HCT116 (cell line): ENCODE measurements around the gene CBY1. TPM values are rescaled to one million over a fixed set of nuclear protein-coding genes. Genes with fewer than 3 reads are reported as not detected.

ENCODE experiments used
- ATAC-seq: fragments of 200-7000 bp; cut with Tn5 transposase; 2 replicates; pipeline ENCODE4 v1.9.1; 2020; ENCODE audit warnings: mild to moderate bottlenecking, moderate library complexity
- BruUV-seq: library from RNA; stranded (reverse); fragments of 400-500 nt; replicated peaks from 2 replicates; lab custom pipeline; 2021; lab: Mats Ljungman, UMichigan
- CTCF ChIA-PET: fragments of 300-600 bp; sonication (Branson Sonifier 250); formaldehyde crosslinking; loops from one replicate; lab custom pipeline; 2021; ENCODE audit warnings: antibody characterized with exemption; lab: Charles Lee
- POLR2A ChIA-PET: fragments of 300-600, 350-600 bp; sonication (Branson Sonifier 250); formaldehyde crosslinking; loops from one replicate; lab custom pipeline; 2021; ENCODE audit warnings: antibody characterized with exemption; lab: Charles Lee
- RAD21 ChIA-PET, 2 experiments: fragments of 300-600 bp; sonication (Branson Sonifier 250); formaldehyde crosslinking; loops; one replicate each; lab custom pipeline; 2023; ENCODE audit warnings: low total read pairs in 2 of 2; ENCODE audit not compliant: uncharacterized antibody in 2 of 2, unreplicated experiment in 2 of 2, low non-redundant PET in 1 of 2; lab: Charles Lee
- DNase-seq: peaks from one replicate; pipeline ENCODE4 v3.0.0-alpha.2; 2010; ENCODE audit warnings: low read depth, low spot score
- H2AFZ ChIP-seq: fragments of 200-600 bp; shearing (Covaris generic), sonication (generic); 2 replicates; pipeline ENCODE4 v1.6.1; 2017; ENCODE audit warnings: low read depth, mixed run types, mixed read lengths, antibody characterized with exemption, low read length; ENCODE audit not compliant: poor library complexity, severe bottlenecking
- H3K27ac ChIP-seq: 2 replicates; pipeline ENCODE4 v1.5.1; 2012; ENCODE audit warnings: low read depth, low read length
- H3K27me3 ChIP-seq: fragments of 200-600 bp; sonication (generic); 2 replicates; pipeline ENCODE4 v1.6.1; 2016; ENCODE audit warnings: mixed run types, low read length, mixed read lengths; ENCODE audit not compliant: insufficient read depth
- H3K36me3 ChIP-seq, 2 experiments: fragments of 200-500 bp in 1 of 2; fragments of 200-600 bp in 1 of 2; sonication (Bioruptor generic) in 1 of 2; sonication (generic) in 1 of 2; 2 replicates each; pipeline versions ENCODE4 v1.5.1 to v1.6.1; 2014 to 2016; ENCODE audit warnings: low read length in 2 of 2, inconsistent platforms in 1 of 2, mixed read lengths in 1 of 2, mixed run types in 1 of 2; ENCODE audit not compliant: insufficient read depth in 2 of 2, control insufficient read depth in 1 of 2
- H3K4me1 ChIP-seq, 2 experiments: fragments of 200-600 bp in 1 of 2; sonication (generic) in 1 of 2; 2 replicates each; pipeline versions ENCODE4 v1.5.1 to v1.6.1; 2012 to 2017; ENCODE audit warnings: low read length in 2 of 2, inconsistent platforms in 1 of 2, mild to moderate bottlenecking in 1 of 2, mixed read lengths in 1 of 2, mixed run types in 1 of 2, moderate library complexity in 1 of 2; ENCODE audit not compliant: insufficient read depth in 2 of 2, control insufficient read depth in 1 of 2
- H3K4me2 ChIP-seq: fragments of 200-600 bp; sonication (generic); 2 replicates; pipeline ENCODE4 v1.6.1; 2017; ENCODE audit warnings: mixed run types, low read length, mixed read lengths
- H3K4me3 ChIP-seq, 2 experiments: fragments of 200-600 bp in 1 of 2; sonication (generic) in 1 of 2; replicated peaks in 1 of 2; 2 replicates each; pipeline ENCODE4 v1.5.1; 2011 to 2016; ENCODE audit warnings: low read length in 2 of 2, control low read depth in 1 of 2, low read depth in 1 of 2, mild to moderate bottlenecking in 1 of 2, mixed read lengths in 1 of 2, mixed run types in 1 of 2
- H3K79me2 ChIP-seq: fragments of 200-600 bp; sonication (generic); 2 replicates; pipeline ENCODE4 v1.6.1; 2017; ENCODE audit warnings: mild to moderate bottlenecking, mixed run types, low read length, moderate library complexity, mixed read lengths; ENCODE audit not compliant: insufficient read depth
- H3K9ac ChIP-seq: fragments of 200-600 bp; sonication (generic); 2 replicates; pipeline ENCODE4 v1.6.1; 2016; ENCODE audit warnings: low read length, mixed read lengths
- H3K9me2 ChIP-seq: fragments of 200-600 bp; sonication (generic), shearing (Covaris generic); 2 replicates; pipeline ENCODE4 v1.6.1; 2017; ENCODE audit warnings: mixed run types, mild to moderate bottlenecking, moderate library complexity; ENCODE audit not compliant: insufficient read depth
- H3K9me3 ChIP-seq, 2 experiments: fragments of 200-500 bp in 1 of 2; fragments of 200-600 bp in 1 of 2; sonication (Bioruptor generic) in 1 of 2; sonication (generic) in 1 of 2; 2 replicates each; pipeline ENCODE4 v1.6.1; 2014 to 2017; ENCODE audit warnings: low read length in 2 of 2, mixed read lengths in 2 of 2, inconsistent platforms in 1 of 2, low read depth in 1 of 2, mild to moderate bottlenecking in 1 of 2, mixed run types in 1 of 2, moderate library complexity in 1 of 2; ENCODE audit not compliant: control insufficient read depth in 1 of 2, insufficient read depth in 1 of 2
- H4K20me1 ChIP-seq: fragments of 200-600 bp; sonication (generic), shearing (Covaris generic); 2 replicates; pipeline ENCODE4 v1.6.1; 2017; ENCODE audit warnings: mixed run types, mild to moderate bottlenecking, moderate library complexity; ENCODE audit not compliant: insufficient read depth
- ATF3 ChIP-seq: IDR thresholded peaks from 2 replicates; pipeline ENCODE4 v1.6.1; 2012
- CBX3 ChIP-seq: IDR thresholded peaks from 2 replicates; pipeline ENCODE4 v1.6.1; 2012; ENCODE audit warnings: low read depth
- CEBPB ChIP-seq: IDR thresholded peaks from 2 replicates; pipeline ENCODE4 v1.6.1; 2012; ENCODE audit warnings: low read depth
- CTCF ChIP-seq, 3 experiments: fragments of 200-600 bp in 1 of 3; sonication (generic) in 1 of 3; IDR thresholded peaks in 2 of 3; conservative IDR thresholded peaks in 1 of 3; 2 replicates each; pipeline ENCODE4 v1.5.1; 2012 to 2017; ENCODE audit warnings: low read depth in 2 of 3, low read length in 2 of 3, antibody characterized with exemption in 1 of 3, borderline replicate concordance in 1 of 3, control low read depth in 1 of 3, mild to moderate bottlenecking in 1 of 3, mixed read lengths in 1 of 3, mixed run types in 1 of 3, moderate library complexity in 1 of 3; ENCODE audit not compliant: insufficient read depth in 1 of 3
- EGR1 ChIP-seq: IDR thresholded peaks from 2 replicates; pipeline ENCODE4 v1.6.1; 2012; ENCODE audit warnings: low read depth
- EZH2 ChIP-seq: fragments of 200-600 bp; sonication (generic); IDR thresholded peaks from 2 replicates; pipeline ENCODE4 v1.6.1; 2017; ENCODE audit warnings: antibody characterized with exemption, mixed run types
- FOSL1 ChIP-seq: IDR thresholded peaks from 2 replicates; pipeline ENCODE4 v1.6.1; 2012; ENCODE audit warnings: low read depth
- JUND ChIP-seq: IDR thresholded peaks from 2 replicates; pipeline ENCODE4 v1.6.1; 2012
- MAX ChIP-seq: IDR thresholded peaks from 2 replicates; pipeline ENCODE4 v1.6.1; 2012
- POLR2AphosphoS5 ChIP-seq: IDR thresholded peaks from 2 replicates; pipeline ENCODE4 v1.6.1; 2011; ENCODE audit warnings: mild to moderate bottlenecking, low read depth, low read length, moderate library complexity
- RAD21 ChIP-seq: IDR thresholded peaks from 2 replicates; pipeline ENCODE4 v1.6.1; 2012; ENCODE audit warnings: low read depth, mild to moderate bottlenecking
- SIN3A ChIP-seq: IDR thresholded peaks from 2 replicates; pipeline ENCODE4 v1.6.1; 2012; ENCODE audit warnings: low read depth
- SP1 ChIP-seq: IDR thresholded peaks from 2 replicates; pipeline ENCODE4 v1.6.1; 2012; ENCODE audit warnings: low read depth
- SRF ChIP-seq: IDR thresholded peaks from 2 replicates; pipeline ENCODE4 v1.6.1; 2012; ENCODE audit warnings: low read depth
- TCF7L2 ChIP-seq: IDR thresholded peaks from 2 replicates; pipeline ENCODE4 v1.7.0; 2011; ENCODE audit warnings: borderline replicate concordance, inconsistent platforms; ENCODE audit not compliant: insufficient read depth, insufficient read length; ENCODE audit errors: extremely low read depth
- YY1 ChIP-seq: IDR thresholded peaks from 2 replicates; pipeline ENCODE4 v1.6.1; 2011; ENCODE audit warnings: low read length, low read depth, moderate library complexity, mild to moderate bottlenecking; ENCODE audit not compliant: insufficient replicate concordance; ENCODE audit errors: extremely low read depth
- ZBTB33 ChIP-seq: IDR thresholded peaks from 2 replicates; pipeline ENCODE4 v1.6.1; 2011; ENCODE audit warnings: mild to moderate bottlenecking, low read length, moderate library complexity; ENCODE audit not compliant: insufficient replicate concordance; ENCODE audit errors: extremely low read depth
- ZFX ChIP-seq: fragments of 450-650 bp; IDR thresholded peaks from 2 replicates; pipeline ENCODE4 v1.6.1; 2017
- ZNF274 ChIP-seq: fragments of 200-500 bp; sonication (Bioruptor generic); IDR thresholded peaks from 2 replicates; pipeline ENCODE4 v1.6.1; 2014; ENCODE audit warnings: mild to moderate bottlenecking, low read depth, low read length, inconsistent platforms
- intact Hi-C: fragments of 100-400 bp; cut with micrococcal nuclease; formaldehyde crosslinking; loops from 2 replicates; pipeline ENCODE4 v1.10.0; 2022
- total RNA-seq: library from RNA; stranded (reverse); gene quantifications from one replicate; pipeline ENCODE4 v1.2.1, GENCODE V29; 2021; ENCODE audit not compliant: unreplicated experiment
- TF ChIP-seq, protein P1 (sequence below): IDR thresholded peaks from 2 replicates; pipeline ENCODE4 v1.6.1; 2012; ENCODE audit warnings: low read depth

The CBY1 gene
- total RNA-seq, 1 experiment from 2014 or later, result 27.6 TPM

GRCh38 chr22:38715852-38716251 lies 59.4 kb downstream of the CBY1 start:
- Histone ChIP-seq H3K27me3 (no peaks in the 10 kb centered on the region), H3K27ac (no peak overlapping the region), H3K9me2 (no peaks in the 10 kb centered on the region), H3K4me2 (no peak overlapping the region), H3K9me3 (no peaks in the 10 kb centered on the region), H3K79me2 (peaks cover 60% of the 10 kb centered on the region), H3K9ac (no peak overlapping the region), H3K4me3 (no peak overlapping the region), H4K20me1 (no peaks in the 10 kb centered on the region), H2AFZ (no peak overlapping the region), H3K4me1 (peaks cover 12 to 21% of the 10 kb centered on the region in 2 experiments), H3K36me3 (peaks cover 6% of the 10 kb centered on the region in 2 experiments; a peak in 2 of 4 replicates)
- DNase-seq (no peak), ATAC-seq (no peak)
- ChIA-PET POLR2A (no interaction called here), CTCF (no interaction called here), RAD21 (no interaction called here)
- intact Hi-C loops, result no loop called here
- TF ChIP-seq JUND (no peak), ZBTB33 (no peak), TCF7L2 (no peak), SIN3A (no peak), EZH2 (no peak), RAD21 (no peak), SP1 (no peak), EGR1 (no peak), MAX (no peak), CBX3 (no peak), POLR2AphosphoS5 (no peak), SRF (no peak), ZFX (no peak), YY1 (no peak), ZNF274 (no peak), FOSL1 (no peak), ATF3 (no peak), CEBPB (no peak), CTCF (IDR thresholded peaks at IDR 0.05 in 2 of 3, conservative IDR thresholded peaks at IDR 0.05 in 1 of 3; ENCODE audit: borderline replicate concordance in 1 of 3, insufficient read depth in 1 of 3, low read depth in 2 of 3, low read length in 2 of 3) (no peak)
- TF ChIP-seq, protein P1, sequence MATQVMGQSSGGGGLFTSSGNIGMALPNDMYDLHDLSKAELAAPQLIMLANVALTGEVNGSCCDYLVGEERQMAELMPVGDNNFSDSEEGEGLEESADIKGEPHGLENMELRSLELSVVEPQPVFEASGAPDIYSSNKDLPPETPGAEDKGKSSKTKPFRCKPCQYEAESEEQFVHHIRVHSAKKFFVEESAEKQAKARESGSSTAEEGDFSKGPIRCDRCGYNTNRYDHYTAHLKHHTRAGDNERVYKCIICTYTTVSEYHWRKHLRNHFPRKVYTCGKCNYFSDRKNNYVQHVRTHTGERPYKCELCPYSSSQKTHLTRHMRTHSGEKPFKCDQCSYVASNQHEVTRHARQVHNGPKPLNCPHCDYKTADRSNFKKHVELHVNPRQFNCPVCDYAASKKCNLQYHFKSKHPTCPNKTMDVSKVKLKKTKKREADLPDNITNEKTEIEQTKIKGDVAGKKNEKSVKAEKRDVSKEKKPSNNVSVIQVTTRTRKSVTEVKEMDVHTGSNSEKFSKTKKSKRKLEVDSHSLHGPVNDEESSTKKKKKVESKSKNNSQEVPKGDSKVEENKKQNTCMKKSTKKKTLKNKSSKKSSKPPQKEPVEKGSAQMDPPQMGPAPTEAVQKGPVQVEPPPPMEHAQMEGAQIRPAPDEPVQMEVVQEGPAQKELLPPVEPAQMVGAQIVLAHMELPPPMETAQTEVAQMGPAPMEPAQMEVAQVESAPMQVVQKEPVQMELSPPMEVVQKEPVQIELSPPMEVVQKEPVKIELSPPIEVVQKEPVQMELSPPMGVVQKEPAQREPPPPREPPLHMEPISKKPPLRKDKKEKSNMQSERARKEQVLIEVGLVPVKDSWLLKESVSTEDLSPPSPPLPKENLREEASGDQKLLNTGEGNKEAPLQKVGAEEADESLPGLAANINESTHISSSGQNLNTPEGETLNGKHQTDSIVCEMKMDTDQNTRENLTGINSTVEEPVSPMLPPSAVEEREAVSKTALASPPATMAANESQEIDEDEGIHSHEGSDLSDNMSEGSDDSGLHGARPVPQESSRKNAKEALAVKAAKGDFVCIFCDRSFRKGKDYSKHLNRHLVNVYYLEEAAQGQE, result no peak
- BruUV-seq, result no TSS peak
